ENCODE measurements around the gene PNKD.

PNKD gene

DNA sequence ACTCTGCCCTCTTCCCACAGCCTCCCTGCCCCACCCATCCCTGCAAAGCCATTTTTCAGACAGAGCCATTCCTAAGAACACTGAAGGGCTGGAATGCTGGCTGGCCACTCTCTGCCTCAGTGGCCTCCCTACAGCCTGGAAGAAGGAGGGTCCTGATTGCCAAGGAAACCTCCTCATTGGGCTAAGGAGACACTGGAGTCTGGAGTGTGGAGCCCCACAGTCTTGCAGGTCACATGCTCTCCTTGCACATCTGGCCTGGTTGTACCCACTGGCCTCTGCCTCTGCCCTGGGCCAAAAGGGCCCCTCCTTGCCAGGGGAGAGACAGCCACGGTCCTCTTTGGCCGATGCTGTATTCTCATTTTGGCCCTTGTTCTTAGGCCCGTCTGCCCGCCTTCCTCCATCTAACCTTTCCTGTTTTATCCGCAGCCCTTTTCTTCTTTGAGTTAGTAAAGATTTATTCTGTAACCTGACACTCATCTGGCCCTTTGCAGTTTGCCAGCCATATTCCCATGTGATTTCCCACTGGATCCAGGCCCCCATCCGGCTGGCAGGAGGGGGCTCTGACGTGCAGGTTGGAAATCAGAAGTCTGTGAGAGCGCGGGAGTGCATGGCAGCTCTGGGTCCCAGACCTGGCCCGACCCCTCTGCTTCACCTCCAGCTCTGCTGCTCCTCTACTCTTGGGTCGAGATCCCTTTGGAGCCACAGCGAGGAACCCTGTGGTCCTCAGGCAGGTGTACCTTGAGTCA, 75.3 kb downstream of the PNKD start:
- DNase-seq: peak; percentile 83

- DNase-seq: no peak
These were observed 76.9 kb downstream of the PNKD start for GRCh38 chr2:218347172-218347571.

DNA sequence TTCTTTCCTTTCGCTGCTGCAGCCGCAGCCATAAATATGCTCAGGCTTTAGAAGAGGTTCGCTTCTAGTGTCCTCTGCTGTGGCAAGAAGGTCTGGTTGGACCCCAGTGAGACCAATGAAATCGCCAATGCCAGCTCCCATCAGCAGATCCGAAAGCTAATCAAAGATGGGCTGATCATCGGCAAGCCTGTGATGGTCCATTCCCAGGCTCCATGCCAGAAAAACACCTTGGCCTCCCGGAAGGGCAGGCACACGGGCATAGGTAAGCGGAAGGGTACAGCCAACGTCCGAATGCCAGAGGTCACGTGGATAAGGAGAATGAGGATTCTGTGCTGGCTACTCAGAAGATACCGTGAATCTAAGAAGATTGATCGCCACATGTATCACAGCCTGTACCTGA, 83.7 kb downstream of the PNKD start:
- no peak for DNase-seq

DNA sequence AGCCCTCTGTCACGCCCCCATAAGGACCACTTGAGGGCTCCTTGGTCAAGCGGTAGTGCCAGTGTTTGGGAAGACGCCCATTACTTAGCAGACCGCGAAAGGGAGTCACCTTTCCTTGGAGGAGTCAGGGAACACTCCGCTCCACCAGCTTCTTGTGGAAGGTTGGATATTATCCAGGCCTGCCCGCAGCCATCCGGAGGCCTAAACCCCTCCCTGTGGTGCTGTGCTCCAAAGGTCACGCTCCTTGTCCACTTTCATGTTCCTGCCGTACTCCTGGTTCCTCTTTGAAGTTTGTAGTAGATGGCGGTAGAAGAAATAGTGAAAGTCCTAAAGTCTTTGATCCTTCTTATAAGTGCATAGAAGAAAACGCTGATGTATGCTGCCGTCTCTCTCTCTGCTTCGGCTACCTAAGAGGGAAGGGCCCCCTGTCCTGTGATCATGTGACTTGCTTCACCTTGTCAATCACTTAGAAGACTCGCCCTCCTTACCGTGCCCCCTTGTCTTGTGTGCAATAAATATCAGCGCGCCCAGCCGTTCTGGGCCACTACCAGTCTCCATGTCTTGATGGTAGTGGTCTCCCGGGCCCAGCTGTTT, 84.6 kb downstream of the PNKD start:
- no peak for DNase-seq

DNA sequence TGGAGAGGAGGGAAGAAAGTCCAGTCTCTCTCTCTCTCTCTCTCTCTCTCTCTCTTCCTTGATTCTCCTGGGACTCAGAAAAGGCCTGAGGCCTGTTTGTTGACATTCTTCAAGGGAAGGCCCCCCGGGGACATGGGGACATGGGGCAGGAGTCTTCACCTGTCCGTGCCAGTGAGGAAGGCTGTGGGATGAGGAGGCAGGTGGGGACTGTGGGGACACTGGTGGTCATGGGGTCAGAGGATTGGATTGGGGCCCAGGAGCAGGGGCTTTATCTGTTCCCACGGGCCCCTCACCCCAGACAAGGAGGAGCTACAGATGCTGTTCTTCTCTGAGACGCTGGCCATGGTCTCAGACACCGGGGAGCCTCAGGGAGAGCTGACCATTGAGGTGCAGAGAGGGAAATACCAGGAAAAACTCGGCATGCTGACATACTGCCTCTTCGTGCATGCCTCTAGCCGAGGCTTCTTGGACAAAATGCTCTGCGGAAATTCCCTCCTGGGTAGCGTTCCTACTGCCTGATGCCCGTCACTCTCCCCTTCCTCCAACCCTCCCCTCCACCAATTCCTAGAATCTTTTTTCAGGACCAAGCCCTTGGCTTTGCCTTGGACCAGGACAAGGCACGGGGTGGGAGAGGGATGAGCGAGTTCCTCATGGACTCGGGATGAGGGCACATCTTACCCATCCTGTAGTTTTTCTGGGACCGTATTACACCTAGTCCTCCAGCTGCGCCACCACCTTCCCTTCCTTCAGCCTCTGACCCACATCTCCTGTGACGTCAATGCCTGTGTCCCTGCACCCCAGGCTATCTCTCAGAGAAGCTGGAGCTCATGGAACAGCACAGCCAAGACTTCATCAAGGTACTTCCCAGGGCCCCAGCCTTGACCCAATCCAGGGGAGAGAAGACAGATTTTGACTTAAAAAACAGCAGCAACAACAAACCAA, 87.2 kb downstream of the PNKD start:
- no peak for DNase-seq

GRCh38 chr2:218360453-218360852, 90.1 kb downstream of the PNKD start:
- peak; percentile 16 for DNase-seq

GRCh38 chr2:218362606-218363005, 92.3 kb downstream of the PNKD start:
- DNase-seq: no peak

DNA sequence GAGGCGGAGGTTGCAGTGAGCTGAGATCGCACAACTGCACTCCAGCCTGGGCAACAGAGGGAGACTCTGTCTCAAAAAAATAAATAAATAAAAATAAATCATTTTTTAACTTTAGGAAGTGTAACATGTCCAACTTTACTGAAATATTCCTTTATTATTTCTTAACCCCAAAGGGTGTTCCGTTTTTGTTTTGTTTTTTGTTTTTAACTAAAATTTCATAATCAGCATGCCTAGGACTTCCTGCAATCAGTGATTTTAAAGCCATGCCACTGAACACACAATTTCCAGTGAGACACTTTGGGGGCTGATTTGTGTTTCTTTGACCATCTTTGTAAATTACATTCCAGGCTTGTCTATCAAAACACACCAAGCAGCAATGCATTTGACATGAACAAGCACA, 93.4 kb downstream of the PNKD start:
- no peak for DNase-seq

- DNase-seq: no peak
These were observed 93.9 kb downstream of the PNKD start for GRCh38 chr2:218364196-218364595.

GRCh38 chr2:218366621-218367414, 96.5 kb downstream of the PNKD start:
- no peak for DNase-seq

- DNase-seq: no peak
These were observed 97.3 kb downstream of the PNKD start for GRCh38 chr2:218367415-218368149.

DNA sequence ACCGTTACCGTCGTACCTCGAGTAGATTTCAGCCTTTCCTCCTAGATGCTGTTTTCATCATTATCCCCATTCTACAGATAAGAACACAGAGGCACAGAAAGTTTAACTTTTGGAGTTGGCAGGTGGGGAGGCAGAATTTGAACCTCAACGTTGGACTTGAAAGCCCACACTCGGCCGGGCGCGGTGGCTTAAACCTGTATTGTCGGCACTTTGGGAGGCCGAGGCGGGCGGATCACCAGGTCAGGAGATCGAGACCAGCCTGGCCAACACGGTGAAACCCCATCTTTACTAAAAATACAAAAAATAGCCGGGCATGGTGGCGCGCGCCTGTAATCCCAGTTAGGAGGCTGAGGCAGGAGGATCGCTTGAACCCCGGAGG, 97.8 kb downstream of the PNKD start:
- no peak for DNase-seq

DNA sequence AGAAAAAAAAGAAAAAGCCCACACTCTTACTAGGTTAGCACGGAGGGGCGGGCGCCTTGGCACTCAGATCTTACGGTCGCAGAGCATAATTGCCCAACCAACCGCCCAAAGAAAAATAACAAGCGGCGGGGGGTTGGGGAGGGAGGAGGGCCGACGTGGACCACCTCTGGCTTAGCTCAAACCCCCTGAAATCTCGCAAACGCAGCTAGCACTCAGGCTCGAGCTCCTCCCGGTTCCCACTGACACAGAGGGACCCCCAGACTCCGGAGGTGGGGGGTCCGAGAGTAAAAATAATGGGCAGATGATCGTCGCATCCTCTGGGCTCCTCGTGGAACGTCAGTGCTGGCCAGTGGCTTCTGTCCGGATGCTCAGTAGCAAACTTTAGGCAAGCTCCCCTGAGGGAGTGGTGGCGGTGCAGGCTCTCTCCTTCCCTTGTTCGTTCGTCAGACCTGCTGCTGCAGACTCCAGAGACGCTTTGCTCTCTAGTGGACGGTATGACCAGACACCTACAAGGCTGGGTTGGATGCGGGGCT, 98.4 kb downstream of the PNKD start:
- DNase-seq: no peak

GRCh38 chr2:218369330-218369729, 99.0 kb downstream of the PNKD start:
- DNase-seq: no peak

- DNase-seq: no peak
These were observed 100.2 kb downstream of the PNKD start for GRCh38 chr2:218370410-218371063.

DNA sequence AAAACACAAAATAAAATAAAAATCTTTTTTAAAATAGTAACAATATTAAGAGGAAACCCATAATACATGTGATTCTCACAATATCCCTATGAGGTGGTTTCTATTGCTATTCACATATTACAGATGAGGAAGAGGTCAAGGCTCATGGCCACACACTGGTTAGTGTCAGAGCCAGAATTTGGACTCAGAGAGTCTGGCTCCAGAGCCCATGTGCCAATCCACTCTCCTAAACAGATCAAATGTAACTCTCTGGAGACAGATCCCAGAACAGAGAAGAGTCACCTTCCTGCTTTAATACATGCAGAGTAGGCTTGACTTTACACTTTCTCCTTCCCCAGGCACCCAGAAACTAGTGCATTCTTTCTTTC, 101.6 kb downstream of the PNKD start:
- DNase-seq: no peak

DNA sequence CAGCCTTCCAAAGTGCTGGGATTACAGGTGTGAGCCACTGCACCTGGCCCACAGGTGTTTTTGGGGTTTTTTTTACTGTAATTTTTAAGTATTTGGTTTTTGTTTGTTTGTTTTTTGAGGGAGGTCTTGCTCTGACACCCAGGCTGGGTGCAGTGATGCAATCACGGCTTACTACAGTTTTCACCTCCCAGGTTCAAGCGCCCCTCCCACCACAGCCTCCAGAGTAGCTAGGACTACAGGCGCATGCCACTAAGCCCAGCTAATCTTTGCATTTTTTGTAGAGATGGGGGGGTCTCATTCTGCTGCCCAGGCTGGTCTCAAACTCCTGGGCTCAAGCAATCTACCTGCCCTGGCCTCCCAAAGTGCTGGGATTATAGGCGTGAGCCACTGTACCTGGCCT, 104.5 kb downstream of the PNKD start:
- no peak for DNase-seq

DNA sequence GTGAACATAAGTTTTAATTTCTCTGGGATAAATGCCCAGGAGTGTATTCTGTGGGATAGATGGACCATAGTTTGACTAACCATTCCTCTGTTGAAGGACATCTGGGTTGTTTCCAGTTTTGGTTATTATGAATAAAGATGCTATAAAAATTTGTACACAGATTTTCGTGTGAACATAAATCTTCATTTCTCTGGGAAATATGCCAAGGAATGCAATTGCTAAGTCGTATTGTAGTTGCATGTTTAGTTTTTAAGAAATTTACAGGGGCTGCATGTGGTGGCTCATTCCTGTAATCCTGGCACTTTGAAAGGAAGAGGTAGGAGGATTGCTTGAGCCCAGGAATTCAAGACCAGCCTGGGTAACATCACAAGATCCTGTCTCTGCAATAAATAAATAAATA, 104.9 kb downstream of the PNKD start:
- DNase-seq: no peak

- no peak for DNase-seq
These were observed 107.7 kb downstream of the PNKD start for GRCh38 chr2:218378053-218378452.

DNA sequence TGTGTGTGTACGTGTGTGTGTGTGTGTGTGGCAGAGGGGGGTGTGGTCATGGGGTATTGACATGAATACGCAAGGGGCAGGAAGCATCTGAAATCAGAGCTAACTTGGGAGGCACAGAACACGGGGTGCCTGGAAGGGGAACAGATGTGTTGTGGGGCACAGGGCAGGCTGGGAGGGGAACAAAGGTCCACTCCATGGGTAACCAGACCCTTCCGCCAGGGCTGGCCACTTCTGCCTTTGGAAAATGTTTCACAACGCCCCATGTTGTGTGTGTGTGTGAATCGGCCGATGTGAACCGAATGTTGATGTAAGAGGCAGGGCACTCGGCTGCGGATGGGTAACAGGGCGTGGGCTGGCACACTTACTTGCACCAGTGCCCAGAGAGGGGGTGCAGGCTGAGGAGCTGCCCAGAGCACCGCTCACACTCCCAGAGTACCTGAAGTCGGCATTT, 111.6 kb downstream of the PNKD start, which contains the start of gene SLC11A1:
SLC11A1 (plus strand) TSS at position 358 of the 451 bp plus-strand sequence. CDS start 96 bp downstream, outside the sequence.
- DNase-seq: no peak

GRCh38 chr2:218382785-218383184, 112.5 kb downstream of the PNKD start:
- DNase-seq: no peak

All from NCI-H2171 treated with DMSO at 0.1 percent for 48 hours (cell line).